ENCODE results near the gene CYTH4. TPM values are rescaled to one million over a fixed set of nuclear protein-coding genes. Genes with fewer than 3 reads are reported as not detected.
A peak's percentile ranks its signal among the peaks of the same experiment; 100 is the strongest.

Gene CYTH4
- total and polyA plus RNA-seq, 2 of the 8 experiments (the other 6 are each of a cell fraction or from before 2014, with no cell fraction given), result 0.09 TPM; not detected in 1

DNA sequence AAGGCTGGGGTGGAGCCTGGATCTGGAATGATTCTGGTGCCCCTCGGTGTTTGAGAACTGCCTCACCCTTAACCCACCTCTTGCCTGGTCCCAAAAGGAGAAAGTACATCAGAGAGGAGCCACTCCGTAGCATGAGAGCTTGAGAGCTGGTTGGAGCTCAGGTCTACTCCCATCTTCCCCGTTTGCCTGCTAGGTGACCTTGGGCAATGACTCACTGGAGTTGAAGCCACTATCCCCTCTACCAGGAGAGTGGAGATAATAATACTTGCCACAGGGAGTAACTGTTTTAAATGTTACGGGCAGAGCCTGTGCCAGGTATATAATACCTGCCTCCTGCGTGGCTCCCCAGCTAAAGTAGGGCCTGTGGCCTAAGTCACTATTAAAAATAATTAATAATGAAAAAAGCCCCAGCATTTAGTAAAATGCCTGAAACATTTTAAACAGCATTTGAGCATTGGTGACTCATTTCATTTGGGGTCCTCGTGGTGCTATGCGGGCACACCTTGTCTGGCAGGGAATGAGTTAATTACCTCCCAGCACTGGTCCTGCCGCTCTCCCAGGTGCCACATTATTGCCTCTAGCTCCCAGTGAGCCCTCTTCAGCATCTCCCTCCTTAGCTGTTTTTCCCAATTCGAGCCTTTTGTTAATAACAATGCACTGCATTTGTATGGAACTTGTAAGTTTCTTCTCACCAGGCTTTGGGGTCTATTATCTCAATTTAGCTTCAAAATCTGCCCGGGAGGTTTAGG lies 22.5 kb downstream of the CYTH4 start:
- H4K5ac ChIP-seq (ENCODE audit: insufficient read length, low read depth, low read length), result no peak overlapping the region
- H4K20me1 ChIP-seq (replicated peaks in 1 of 2; ENCODE audit: control insufficient read depth in 1 of 2, insufficient read depth in 2 of 2, low read length in 2 of 2), result no peaks in the 10 kb centered on the region
- H4K91ac ChIP-seq (replicated peaks; ENCODE audit: insufficient read length, low read length), result peak overlapping the region; percentile 57
- no peak overlapping the region for H3K4me3 ChIP-seq (ENCODE audit: extremely low read depth in 1 of 4, insufficient read depth in 2 of 4, low read depth in 3 of 4, low read length in 4 of 4)
- H2BK5ac ChIP-seq (ENCODE audit: low read depth, low read length), result peak overlapping the region; percentile 75; the same call in 1 of the 2 replicates
- no peaks in the 10 kb centered on the region; a peak in 1 of 4 replicates for H3K79me2 ChIP-seq (ENCODE audit: control insufficient read depth in 1 of 2, insufficient read depth in 2 of 2, low read length in 2 of 2)
- H3K14ac ChIP-seq (ENCODE audit: insufficient read length), result no peak overlapping the region
- H3K4me2 ChIP-seq (ENCODE audit: insufficient read depth in 1 of 2, low read depth in 2 of 2, low read length in 2 of 2), result peak overlapping the region; percentile 19 to 27; a peak in 3 of 4 replicates
- peaks cover 6 to 34% (median 17%) of the 10 kb centered on the region in 4 experiments for H3K4me1 ChIP-seq (replicated peaks in 1 of 4; ENCODE audit: control insufficient read depth in 3 of 4, insufficient read depth in 4 of 4, low read length in 3 of 4)
- no peak for FAIRE-seq
- peak overlapping the region; percentile 55; the same call in 1 of the 2 replicates for H2BK12ac ChIP-seq (ENCODE audit: low read depth, low read length)
- H3K18ac ChIP-seq (ENCODE audit: extremely low read depth, low read length), result peak overlapping the region; percentile 96
- no peak overlapping the region for H3K27ac ChIP-seq (ENCODE audit: low read depth, low read length)
- H3K27me3 ChIP-seq (replicated peaks in 1 of 4; ENCODE audit: control insufficient read depth in 3 of 4, extremely low read depth in 1 of 4, insufficient read depth in 3 of 4, low read length in 3 of 4), result peaks cover 0 to 13% (median 3%) of the 10 kb centered on the region in 4 experiments; a peak in 3 of 7 replicates
- no peaks in the 10 kb centered on the region for H3K79me1 ChIP-seq (ENCODE audit: low read depth, low read length)
- H2BK120ac ChIP-seq (replicated peaks; ENCODE audit: low read depth, low read length), result no peak overlapping the region
- 32% methylated on average over 10 of the region's 10 CpGs; no CpG with 5 or more reads in 1 of the 2 experiments for WGBS, 2 experiments (ENCODE audit: extremely low coverage in 1 of 2, insufficient coverage in 1 of 2, insufficient read length in 1 of 2, insufficient replicate concordance in 2 of 2, low coverage in 1 of 2, low lambda C conversion rate in 2 of 2, missing lambda C conversion rate in 1 of 2)
- H3K36me3 ChIP-seq (ENCODE audit: control insufficient read depth in 2 of 4, insufficient read depth in 4 of 4, low read length in 3 of 4), result no peaks in the 10 kb centered on the region; a peak in 1 of 8 replicates
- H2BK20ac ChIP-seq (ENCODE audit: low read length), result peak overlapping the region; percentile 99; the same call in 1 of the 2 replicates
- H3K23me2 ChIP-seq (ENCODE audit: low read depth, low read length), result peaks cover 2% of the 10 kb centered on the region; the same call in 1 of the 2 replicates
- no peak overlapping the region for H3K9ac ChIP-seq (replicated peaks in 1 of 4; ENCODE audit: extremely low read depth in 1 of 4, low read depth in 3 of 4, low read length in 3 of 4)
- H3K23ac ChIP-seq (ENCODE audit: insufficient read length), result no peak overlapping the region
- no peak overlapping the region for H3K56ac ChIP-seq (replicated peaks; ENCODE audit: insufficient read length, low read depth, low read length)
- H2AFZ ChIP-seq (ENCODE audit: low read length), result no peak overlapping the region
- CTCF ChIA-PET (ENCODE audit: partially characterized antibody), result interaction anchor here (0.6 to 3.1 kb wide), 5 partner anchors 44 to 739 kb away, joined by 3 to 11 read pairs (median 4); no protein-coding TSS in a partner anchor
- no peak overlapping the region; the same call in 1 of the 2 replicates for H4K8ac ChIP-seq (ENCODE audit: extremely low read depth, insufficient read depth, low read length)
- H2BK15ac ChIP-seq (ENCODE audit: low read length), result no peak overlapping the region
- H2AK5ac ChIP-seq (ENCODE audit: low read depth, low read length), result no peak overlapping the region
- POLR2A ChIA-PET (ENCODE audit: partially characterized antibody), result interaction anchor here (0.6 to 1.4 kb wide), 2 partner anchors 19 to 1538 kb away, joined by 3 to 4 read pairs; no protein-coding TSS in a partner anchor
- no peaks in the 10 kb centered on the region; a peak in 1 of 4 replicates for H3K9me3 ChIP-seq (ENCODE audit: insufficient read depth in 2 of 2, low read depth in 1 of 2, low read length in 1 of 2)
- no peak for DNase-seq (ENCODE audit: low read depth in 1 of 2, low spot score in 2 of 2)
- peak overlapping the region; percentile 27 for H3K4ac ChIP-seq (replicated peaks; ENCODE audit: insufficient read length, low read depth, low read length)
- TF ChIP-seq, protein P1, sequence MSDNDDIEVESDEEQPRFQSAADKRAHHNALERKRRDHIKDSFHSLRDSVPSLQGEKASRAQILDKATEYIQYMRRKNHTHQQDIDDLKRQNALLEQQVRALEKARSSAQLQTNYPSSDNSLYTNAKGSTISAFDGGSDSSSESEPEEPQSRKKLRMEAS (IDR thresholded peaks at IDR 0.05), result peak; percentile 55; the same call in 1 of the 2 replicates
- TF ChIP-seq, protein P2, sequence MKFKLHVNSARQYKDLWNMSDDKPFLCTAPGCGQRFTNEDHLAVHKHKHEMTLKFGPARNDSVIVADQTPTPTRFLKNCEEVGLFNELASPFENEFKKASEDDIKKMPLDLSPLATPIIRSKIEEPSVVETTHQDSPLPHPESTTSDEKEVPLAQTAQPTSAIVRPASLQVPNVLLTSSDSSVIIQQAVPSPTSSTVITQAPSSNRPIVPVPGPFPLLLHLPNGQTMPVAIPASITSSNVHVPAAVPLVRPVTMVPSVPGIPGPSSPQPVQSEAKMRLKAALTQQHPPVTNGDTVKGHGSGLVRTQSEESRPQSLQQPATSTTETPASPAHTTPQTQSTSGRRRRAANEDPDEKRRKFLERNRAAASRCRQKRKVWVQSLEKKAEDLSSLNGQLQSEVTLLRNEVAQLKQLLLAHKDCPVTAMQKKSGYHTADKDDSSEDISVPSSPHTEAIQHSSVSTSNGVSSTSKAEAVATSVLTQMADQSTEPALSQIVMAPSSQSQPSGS (IDR thresholded peaks at IDR 0.05; ENCODE audit: low read length), result 0 out of 2 replicates have a peak, but pooled peaks have one; percentile 16
- TF ChIP-seq KDM1A (IDR thresholded peaks at IDR 0.05; ENCODE audit: borderline replicate concordance, low read length), result 0 out of 2 replicates have a peak, but pooled peaks have one; percentile 11
- no peak for TF ChIP-seq BRCA1 (IDR thresholded peaks at IDR 0.05; ENCODE audit: low read depth, low read length)
- TF ChIP-seq HDAC6 (IDR thresholded peaks at IDR 0.05; ENCODE audit: low read depth, low read length), result no peak
- TF ChIP-seq TBP (IDR thresholded peaks at IDR 0.05; ENCODE audit: low read depth, low read length), result no peak
- no peak for TF ChIP-seq SAP30 (IDR thresholded peaks at IDR 0.05; ENCODE audit: insufficient read depth, insufficient replicate concordance, low read length)

Measured in H1 (cell line).